K562 (cell line): ENCODE results near the gene AP1B1. TPM values are rescaled to one million over a fixed set of nuclear protein-coding genes. Genes with fewer than 3 reads are reported as not detected.

Source experiments
- ATAC-seq: fragments of 200-7000 bp; cut with Tn5 transposase; 3 replicates; pipeline ENCODE4 v1.9.1; 2020; ENCODE audit warnings: moderate library complexity
- BruUV-seq: library from RNA; stranded (reverse); fragments of 400-500 nt; replicated peaks from 2 replicates; lab custom pipeline; 2021; lab: Mats Ljungman, UMichigan
- CTCF ChIA-PET: fragments of 300-600 bp; formaldehyde crosslinking; extraction: SDS; loops from one replicate; lab custom pipeline; 2021; ENCODE audit warnings: low intra/inter-chr PET ratio; lab: Yijun Ruan, JAX
- POLR2A ChIA-PET: fragments of 300-600, 350-650 bp; sonication (Branson Sonifier 250); formaldehyde crosslinking; extraction: SDS; loops from one replicate; lab custom pipeline; 2021; ENCODE audit warnings: antibody characterized with exemption, inconsistent platforms; lab: Yijun Ruan, JAX
- DNase-seq, 4 experiments: peaks; one replicate each; pipeline versions ENCODE4 v3.0.0 to v3.0.0-alpha.2; 2011 to 2018; ENCODE audit warnings: low spot score in 3 of 4, mixed read lengths in 3 of 4; ENCODE audit errors: extremely low read depth in 1 of 4
- FAIRE-seq: peaks from 2 replicates; lab custom pipeline; 2011; peaks lifted over from hg19 to GRCh38; lab: Jason Lieb, UNC
- H2AFZ ChIP-seq: 2 replicates; pipeline ENCODE4 v1.6.0; 2011; ENCODE audit warnings: low read depth, low read length, control low read depth, inconsistent platforms
- H3K27ac ChIP-seq: fragments of 200-600 bp; 3 replicates; pipeline ENCODE4 v1.8.0; 2011; ENCODE audit warnings: low read depth, mild to moderate bottlenecking, control low read depth, inconsistent platforms, low read length, moderate library complexity, mixed read lengths; ENCODE audit errors: extremely low read depth
- H3K27me3 ChIP-seq, 2 experiments: fragments of 300-600 bp in 1 of 2; 2 replicates in 1 of 2; 3 replicates in 1 of 2; pipeline versions ENCODE4 v1.6.0 to v1.8.0; 2011; ENCODE audit warnings: inconsistent platforms in 2 of 2, low read length in 2 of 2, mild to moderate bottlenecking in 1 of 2, mixed read lengths in 1 of 2, moderate library complexity in 1 of 2; ENCODE audit not compliant: control insufficient read depth in 2 of 2, insufficient read depth in 2 of 2
- H3K36me3 ChIP-seq: fragments of 300-600 bp; 3 replicates; pipeline ENCODE4 v1.8.0; 2011; ENCODE audit warnings: mild to moderate bottlenecking, low read length, inconsistent platforms; ENCODE audit not compliant: control insufficient read depth, insufficient read depth
- H3K4me1 ChIP-seq, 2 experiments: fragments of 200-600 bp in 1 of 2; replicated peaks in 1 of 2; 2 replicates in 1 of 2; 3 replicates in 1 of 2; pipeline versions ENCODE4 v1.5.1 to v1.8.0; 2011; ENCODE audit warnings: inconsistent platforms in 2 of 2, low read length in 2 of 2, mild to moderate bottlenecking in 1 of 2, mixed read lengths in 1 of 2, moderate library complexity in 1 of 2; ENCODE audit not compliant: control insufficient read depth in 2 of 2, insufficient read depth in 2 of 2
- H3K4me2 ChIP-seq: 2 replicates; pipeline ENCODE4 v1.6.1; 2011; ENCODE audit warnings: low read length, control low read depth, inconsistent platforms, mixed read lengths; ENCODE audit not compliant: insufficient read depth
- H3K4me3 ChIP-seq: fragments of 200-600 bp; sonication (generic), shearing (Covaris generic); 2 replicates; pipeline ENCODE4 v1.5.1; 2016; ENCODE audit warnings: control low read depth, inconsistent platforms
- H3K79me2 ChIP-seq: fragments of 200-600 bp; 3 replicates; pipeline ENCODE4 v1.8.0; 2011; ENCODE audit warnings: low read length, inconsistent platforms; ENCODE audit not compliant: control insufficient read depth, insufficient read depth
- H3K9ac ChIP-seq, 2 experiments: 2 replicates each; pipeline versions ENCODE4 v1.6.0 to v1.6.1; 2011; ENCODE audit warnings: low read depth in 2 of 2, low read length in 2 of 2, control low read depth in 1 of 2, inconsistent platforms in 1 of 2, mild to moderate bottlenecking in 1 of 2, mixed read lengths in 1 of 2; ENCODE audit not compliant: insufficient read depth in 1 of 2
- H3K9me1 ChIP-seq: one replicate; pipeline ENCODE4 v1.6.0; 2011; ENCODE audit warnings: inconsistent platforms, mild to moderate bottlenecking, low read length, moderate library complexity; ENCODE audit not compliant: control insufficient read depth, insufficient read depth
- H3K9me3 ChIP-seq: replicated peaks from 2 replicates; pipeline ENCODE4 v1.5.1; 2011; ENCODE audit warnings: low read depth, low read length, inconsistent platforms; ENCODE audit not compliant: control insufficient read depth, insufficient read depth
- H4K20me1 ChIP-seq: replicated peaks from 2 replicates; pipeline ENCODE4 v1.6.1; 2011; ENCODE audit warnings: low read length, inconsistent platforms, mixed read lengths; ENCODE audit not compliant: control insufficient read depth, insufficient read depth
- AFF1 ChIP-seq, 2 experiments: fragments of 450-650 bp; IDR thresholded peaks; 2 replicates each; pipeline ENCODE4 v1.6.1; 2018; ENCODE audit warnings: mild to moderate bottlenecking in 2 of 2, low read depth in 1 of 2; ENCODE audit not compliant: partially characterized antibody in 2 of 2
- SLC30A9 ChIP-seq: fragments of 250-450 bp; sonication (Bioruptor Pico); IDR thresholded peaks from 2 replicates; pipeline ENCODE4 v1.8.0; 2022; ENCODE audit warnings: mild to moderate bottlenecking, moderate library complexity
- in situ Hi-C: fragments of 300-500 bp; cut with MboI; formaldehyde crosslinking; loops from 4 replicates; pipeline ENCODE4 v1.15.0; 2018; ENCODE audit warnings: inconsistent platforms, mixed read lengths
- intact Hi-C: fragments of 100-400 bp; cut with micrococcal nuclease; formaldehyde crosslinking; loops from 2 replicates; pipeline ENCODE4 v1.14.2; 2022
- polyA plus RNA-seq, 8 experiments: library from polyadenylated mRNA; depleted of rRNA in 4 of 8; stranded (reverse) in 5 of 8; unstranded in 3 of 8; fragments of >200 nt; fragmentation: Nextera tagmentation in 2 of 8; fragmentation: Illumina TruSeq in 1 of 8; extraction: Ambion mirVana in 2 of 8; extraction: Trizol in 1 of 8; gene quantifications; 2 replicates each; pipeline versions ENCODE4 v1.2.1 to v1.2.3, GENCODE V29; 2011 to 2014; ENCODE audit warnings: inconsistent platforms in 1 of 8, missing spikeins in 1 of 8
- total RNA-seq, 7 experiments: library from RNA; depleted of rRNA in 6 of 7; stranded (reverse); fragments of >200 nt in 6 of 7; fragmentation: Illumina TruSeq in 2 of 7; extraction: Trizol in 2 of 7; gene quantifications; 2 replicates each; pipeline versions ENCODE4 v1.2.1 to v1.2.3, GENCODE V29; 2011 to 2021; ENCODE audit warnings: low replicate concordance in 1 of 7

AP1B1 gene
- total and polyA plus RNA-seq, 9 of the 15 experiments (the other 6 are each of a cell fraction or from before 2014, with no cell fraction given): 1.2 to 60.9 (median 30.1) TPM

GRCh38 chr22:29323641-29324040, 64.7 kb downstream of the AP1B1 start:
- BruUV-seq: no TSS peak
- no peak overlapping the region for H2AFZ ChIP-seq
- H3K79me2 ChIP-seq: no peaks in the 10 kb centered on the region
- no peaks in the 10 kb centered on the region for H3K9me1 ChIP-seq
- no peaks in the 10 kb centered on the region for H3K27me3 ChIP-seq
- TF ChIP-seq SLC30A9 (no peak), AFF1 (IDR thresholded peaks at IDR 0.05; ENCODE audit: low read depth in 1 of 2, partially characterized antibody in 2 of 2) (no peak)
- FAIRE-seq (no peak), DNase-seq (no peak), ATAC-seq (no peak)
- no peaks in the 10 kb centered on the region for H3K9me3 ChIP-seq
- POLR2A ChIA-PET: interaction anchor here (0.6 kb wide), 1 partner anchor 691 kb away, joined by 3 read pairs; no protein-coding TSS in a partner anchor
- no peaks in the 10 kb centered on the region for H4K20me1 ChIP-seq
- H3K27ac ChIP-seq: no peak overlapping the region
- H3K4me1 ChIP-seq: no peaks in the 10 kb centered on the region; a peak in 1 of 5 replicates
- intact Hi-C loops: no loop called here
- no peak overlapping the region for H3K4me2 ChIP-seq
- H3K36me3 ChIP-seq: peaks cover 16% of the 10 kb centered on the region; the same call in 1 of the 3 replicates
- in situ Hi-C loops: no loop called here
- H3K4me3 ChIP-seq: no peak overlapping the region
- CTCF ChIA-PET: interaction anchor here (0.7 kb wide), 1 partner anchor 723 kb away, joined by 3 read pairs; no protein-coding TSS in a partner anchor
- no peak overlapping the region for H3K9ac ChIP-seq
